H1 (cell line): ENCODE results near the gene SGMS1. TPM values are rescaled to one million over a fixed set of nuclear protein-coding genes. Genes with fewer than 3 reads are reported as not detected.

ENCODE experiments used
- CTCF ChIA-PET: fragments of 300-600 bp; sonication (Branson Sonifier 250); formaldehyde crosslinking; loops from one replicate; lab custom pipeline; 2021; ENCODE audit not compliant: partially characterized antibody; lab: Charles Lee
- POLR2A ChIA-PET: fragments of 300-600 bp; sonication (Branson Sonifier 250); formaldehyde crosslinking; loops from one replicate; lab custom pipeline; 2021; ENCODE audit warnings: inconsistent platforms; ENCODE audit not compliant: partially characterized antibody; lab: Charles Lee
- DNase-seq, 2 experiments: peaks; one replicate each; pipeline versions ENCODE4 v3.0.0 to v3.0.0-alpha.2; 2010 to 2022; ENCODE audit warnings: low spot score in 2 of 2, low read depth in 1 of 2, mixed read lengths in 1 of 2
- FAIRE-seq: peaks from 2 replicates; lab custom pipeline; 2011; peaks lifted over from hg19 to GRCh38; lab: Jason Lieb, UNC
- H2AFZ ChIP-seq: 2 replicates; pipeline ENCODE4 v1.8.1; 2012; ENCODE audit warnings: low read length, inconsistent platforms
- H2AK5ac ChIP-seq: 2 replicates; pipeline ENCODE4 v1.6.1; 2013; ENCODE audit warnings: low read depth, low read length
- H2BK120ac ChIP-seq: replicated peaks from 2 replicates; pipeline ENCODE3; 2013; ENCODE audit warnings: low read depth, low read length, inconsistent platforms
- H2BK12ac ChIP-seq: 2 replicates; pipeline ENCODE4 v1.6.1; 2013; ENCODE audit warnings: low read depth, low read length
- H2BK15ac ChIP-seq: 2 replicates; pipeline ENCODE4 v1.6.1; 2013; ENCODE audit warnings: low read length
- H2BK20ac ChIP-seq: 2 replicates; pipeline ENCODE4 v1.6.1; 2013; ENCODE audit warnings: low read length
- H2BK5ac ChIP-seq: 2 replicates; pipeline ENCODE4 v1.6.1; 2013; ENCODE audit warnings: low read depth, low read length
- H3K14ac ChIP-seq: 2 replicates; pipeline ENCODE4 v1.6.1; 2013; ENCODE audit warnings: inconsistent platforms; ENCODE audit not compliant: insufficient read length
- H3K18ac ChIP-seq: 2 replicates; pipeline ENCODE4 v1.6.1; 2013; ENCODE audit warnings: low read length; ENCODE audit errors: extremely low read depth
- H3K23ac ChIP-seq: 2 replicates; pipeline ENCODE4 v1.6.1; 2013; ENCODE audit warnings: inconsistent platforms; ENCODE audit not compliant: insufficient read length
- H3K23me2 ChIP-seq: 2 replicates; pipeline ENCODE4 v1.6.1; 2013; ENCODE audit warnings: low read depth, low read length
- H3K27ac ChIP-seq: 2 replicates; pipeline ENCODE4 v1.6.1; 2011; ENCODE audit warnings: low read depth, low read length, inconsistent platforms
- H3K27me3 ChIP-seq, 4 experiments: replicated peaks in 1 of 4; 1 replicate in 1 of 4; 2 replicates in 3 of 4; pipeline versions ENCODE4 v1.6.1 to v1.8.1; 2011 to 2013; ENCODE audit warnings: low read length in 3 of 4, mild to moderate bottlenecking in 3 of 4, inconsistent platforms in 2 of 4, mixed read lengths in 2 of 4, moderate library complexity in 1 of 4; ENCODE audit not compliant: control insufficient read depth in 3 of 4, insufficient read depth in 3 of 4; ENCODE audit errors: extremely low read depth in 1 of 4
- H3K36me3 ChIP-seq, 4 experiments: 2 replicates each; pipeline versions ENCODE4 v1.6.1 to v1.8.1; 2011 to 2013; ENCODE audit warnings: mild to moderate bottlenecking in 4 of 4, low read length in 3 of 4, moderate library complexity in 2 of 4, control low read depth in 1 of 4, inconsistent platforms in 1 of 4; ENCODE audit not compliant: insufficient read depth in 4 of 4, control insufficient read depth in 2 of 4
- H3K4ac ChIP-seq: replicated peaks from 2 replicates; pipeline ENCODE3; 2013; ENCODE audit warnings: low read length, low read depth, mixed read lengths, inconsistent platforms; ENCODE audit not compliant: insufficient read length
- H3K4me1 ChIP-seq, 4 experiments: replicated peaks in 1 of 4; 1 replicate in 1 of 4; 2 replicates in 3 of 4; pipeline versions ENCODE4 v1.6.1 to v1.8.1; 2011 to 2013; ENCODE audit warnings: low read length in 3 of 4, inconsistent platforms in 2 of 4, mixed read lengths in 1 of 4; ENCODE audit not compliant: insufficient read depth in 4 of 4, control insufficient read depth in 3 of 4
- H3K4me2 ChIP-seq, 2 experiments: 2 replicates each; pipeline versions ENCODE4 v1.6.1 to v1.8.1; 2011 to 2013; ENCODE audit warnings: low read depth in 2 of 2, low read length in 2 of 2, control low read depth in 1 of 2, inconsistent platforms in 1 of 2, mild to moderate bottlenecking in 1 of 2; ENCODE audit not compliant: insufficient read depth in 1 of 2
- H3K4me3 ChIP-seq, 4 experiments: fragments of 200-600, 300-600 bp in 1 of 4; sonication (generic), shearing (Covaris generic), sonication (Bioruptor Twin) in 1 of 4; 2 replicates each; pipeline versions ENCODE4 v1.5.1 to v1.8.1; 2011 to 2016; ENCODE audit warnings: low read length in 4 of 4, low read depth in 3 of 4, control low read depth in 2 of 4, inconsistent platforms in 2 of 4, mild to moderate bottlenecking in 2 of 4, mixed read lengths in 1 of 4, moderate library complexity in 1 of 4; ENCODE audit not compliant: insufficient read depth in 2 of 4; ENCODE audit errors: extremely low read depth in 1 of 4
- H3K56ac ChIP-seq: replicated peaks from 2 replicates; pipeline ENCODE3; 2013; ENCODE audit warnings: low read depth, mild to moderate bottlenecking, mixed read lengths, low read length, inconsistent platforms; ENCODE audit not compliant: insufficient read length
- H3K79me1 ChIP-seq: 2 replicates; pipeline ENCODE4 v1.6.1; 2013; ENCODE audit warnings: low read depth, low read length, control low read depth
- H3K79me2 ChIP-seq, 2 experiments: 2 replicates each; pipeline versions ENCODE4 v1.6.1 to v1.8.1; 2012 to 2013; ENCODE audit warnings: low read length in 2 of 2, mild to moderate bottlenecking in 2 of 2, inconsistent platforms in 1 of 2; ENCODE audit not compliant: insufficient read depth in 2 of 2, control insufficient read depth in 1 of 2
- H3K9ac ChIP-seq, 4 experiments: replicated peaks in 1 of 4; 1 replicate in 1 of 4; 2 replicates in 3 of 4; pipeline versions ENCODE4 v1.6.1 to v1.8.1; 2011 to 2013; ENCODE audit warnings: low read depth in 3 of 4, low read length in 3 of 4, control low read depth in 2 of 4, mild to moderate bottlenecking in 2 of 4, moderate library complexity in 2 of 4, inconsistent platforms in 1 of 4; ENCODE audit errors: extremely low read depth in 1 of 4
- H3K9me3 ChIP-seq, 2 experiments: 2 replicates each; pipeline versions ENCODE4 v1.6.1 to v1.8.1; 2012 to 2013; ENCODE audit warnings: mild to moderate bottlenecking in 2 of 2, moderate library complexity in 2 of 2, control low read depth in 1 of 2, inconsistent platforms in 1 of 2, low read depth in 1 of 2, low read length in 1 of 2, mixed read lengths in 1 of 2; ENCODE audit not compliant: insufficient read depth in 2 of 2
- H4K20me1 ChIP-seq, 2 experiments: replicated peaks in 1 of 2; 2 replicates each; pipeline versions ENCODE3 to v1.8.1; 2011 to 2013; ENCODE audit warnings: inconsistent platforms in 2 of 2, low read length in 2 of 2, mild to moderate bottlenecking in 1 of 2; ENCODE audit not compliant: insufficient read depth in 2 of 2, control insufficient read depth in 1 of 2
- H4K5ac ChIP-seq: 2 replicates; pipeline ENCODE4 v1.6.1; 2013; ENCODE audit warnings: low read length, low read depth, mixed read lengths, inconsistent platforms; ENCODE audit not compliant: insufficient read length
- H4K8ac ChIP-seq: 2 replicates; pipeline ENCODE4 v1.8.0; 2013; ENCODE audit warnings: mild to moderate bottlenecking, moderate library complexity, low read length, inconsistent platforms; ENCODE audit not compliant: insufficient read depth; ENCODE audit errors: extremely low read depth
- H4K91ac ChIP-seq: replicated peaks from 2 replicates; pipeline ENCODE3; 2013; ENCODE audit warnings: low read length, mixed read lengths, inconsistent platforms; ENCODE audit not compliant: insufficient read length
- ASH2L ChIP-seq: fragments of 200-600, 300-600 bp; sonication (generic); IDR thresholded peaks from one replicate; pipeline ENCODE4 v1.7.1; 2017; ENCODE audit warnings: low read length
- CTCF ChIP-seq, 3 experiments: IDR thresholded peaks; 1 replicate in 2 of 3; 2 replicates in 1 of 3; pipeline versions ENCODE4 v1.5.1 to v1.6.1; 2011; ENCODE audit warnings: low read length in 3 of 3, mild to moderate bottlenecking in 3 of 3, inconsistent platforms in 2 of 3, low read depth in 1 of 3, moderate library complexity in 1 of 3; ENCODE audit not compliant: insufficient read depth in 1 of 3; ENCODE audit errors: control extremely low read depth in 1 of 3
- GABPA ChIP-seq: IDR thresholded peaks from 2 replicates; pipeline ENCODE4 v1.6.1; 2011; ENCODE audit warnings: mild to moderate bottlenecking, low read length, moderate library complexity, borderline replicate concordance; ENCODE audit not compliant: insufficient read depth
- NANOG ChIP-seq: IDR thresholded peaks from 2 replicates; pipeline ENCODE4 v1.6.1; 2011; ENCODE audit warnings: low read length, low read depth, mild to moderate bottlenecking, inconsistent platforms; ENCODE audit not compliant: insufficient read depth, poor library complexity, severe bottlenecking
- PHF8 ChIP-seq: fragments of 200-600 bp; sonication (generic); conservative IDR thresholded peaks from 2 replicates; pipeline ENCODE4 v1.7.1; 2012; ENCODE audit warnings: low read depth, mild to moderate bottlenecking, inconsistent platforms, low read length, moderate library complexity
- SAP30 ChIP-seq: fragments of 300-600 bp; sonication (generic); IDR thresholded peaks from 2 replicates; pipeline ENCODE4 v1.7.1; 2012; ENCODE audit warnings: low read length, moderate library complexity, mild to moderate bottlenecking, inconsistent platforms; ENCODE audit not compliant: insufficient read depth, insufficient replicate concordance
- SP1 ChIP-seq: IDR thresholded peaks from 2 replicates; pipeline ENCODE4 v1.6.1; 2011; ENCODE audit warnings: low read depth, low read length
- TAF7 ChIP-seq: optimal IDR thresholded peaks from 2 replicates; pipeline ENCODE3; 2011; ENCODE audit warnings: low read depth, mild to moderate bottlenecking, inconsistent platforms, low read length, moderate library complexity, borderline replicate concordance
- WGBS, 2 experiments: shearing (Covaris generic) in 1 of 2; methylation state at CpG; one replicate each; pipeline versions ENCODE4 v1.1.6 to v1.1.7; 2013 to 2015; ENCODE audit warnings: low lambda C conversion rate in 2 of 2, mixed read lengths in 2 of 2, inconsistent platforms in 1 of 2, low coverage in 1 of 2, missing lambda C conversion rate in 1 of 2; ENCODE audit not compliant: insufficient replicate concordance in 2 of 2, insufficient coverage in 1 of 2, insufficient read length in 1 of 2; ENCODE audit errors: extremely low coverage in 1 of 2, missing lambda C conversion rate in 1 of 2; 5-methylcytosine and 5-hydroxymethylcytosine counted together
- polyA plus RNA-seq, 7 experiments: library from polyadenylated mRNA; depleted of rRNA in 3 of 7; stranded (reverse) in 5 of 7; unstranded in 2 of 7; fragments of >200 nt in 5 of 7; fragments of 200-250 nt in 2 of 7; gene quantifications; 1 replicate in 5 of 7; 2 replicates in 1 of 7; 4 replicates in 1 of 7; pipeline versions ENCODE4 v1.2.1 to v1.2.3, GENCODE V29; 2011 to 2013; ENCODE audit warnings: missing spikeins in 2 of 7, mixed read lengths in 2 of 7
- total RNA-seq: library from RNA; stranded (reverse); fragmentation: NEBNext Ultra II Directional; extraction: Animal tissue kit (Norgen Biotek cat#: 25700); gene quantifications from 2 replicates; pipeline ENCODE4 v1.2.1, GENCODE V29; 2021

SGMS1 gene
- total and polyA plus RNA-seq, 2 of the 8 experiments (the other 6 are each of a cell fraction or from before 2014, with no cell fraction given): 6.0 to 15.6 TPM

GRCh38 chr10:50582766-50583762, 40.7 kb downstream of the SGMS1 start:
- peaks cover 0 to 10% (median 4%) of the 10 kb centered on the region in 4 experiments; a peak in 2 of 8 replicates for H3K36me3 ChIP-seq
- no peak overlapping the region for H2BK12ac ChIP-seq
- H3K23ac ChIP-seq: no peak overlapping the region
- peaks cover 0 to 1% of the 10 kb centered on the region in 2 experiments for H4K20me1 ChIP-seq
- ChIA-PET POLR2A (no interaction called here), CTCF (interaction anchor here (1.2 kb wide), 1 partner anchor 22 kb away, joined by 3 read pairs; no protein-coding TSS in a partner anchor)
- H4K5ac ChIP-seq: no peak overlapping the region
- H3K9me3 ChIP-seq: no peaks in the 10 kb centered on the region
- H4K8ac ChIP-seq: no peak overlapping the region
- H3K14ac ChIP-seq: no peak overlapping the region
- no peaks in the 10 kb centered on the region for H3K23me2 ChIP-seq
- no peak overlapping the region for H3K4me3 ChIP-seq
- 89% methylated on average over 2 of the region's 2 CpGs; no CpG with 5 or more reads in 1 of the 2 experiments for WGBS, 2 experiments
- no peak overlapping the region for H3K27ac ChIP-seq
- H3K4me2 ChIP-seq: no peak overlapping the region
- no peak overlapping the region for H3K9ac ChIP-seq
- H3K79me2 ChIP-seq: peaks cover 0 to 34% of the 10 kb centered on the region in 2 experiments; a peak in 2 of 4 replicates
- no peak overlapping the region for H3K18ac ChIP-seq
- no peak overlapping the region for H2AFZ ChIP-seq
- H2BK120ac ChIP-seq: no peak overlapping the region
- FAIRE-seq: no peak
- H3K56ac ChIP-seq: no peak overlapping the region
- H2BK15ac ChIP-seq: no peak overlapping the region
- H3K4ac ChIP-seq: no peak overlapping the region
- peaks cover 3 to 8% (median 4%) of the 10 kb centered on the region in 4 experiments; a peak in 4 of 7 replicates for H3K4me1 ChIP-seq
- no peak overlapping the region for H2AK5ac ChIP-seq
- H3K79me1 ChIP-seq: no peaks in the 10 kb centered on the region; the same call in 1 of the 2 replicates
- no peak overlapping the region for H2BK5ac ChIP-seq
- no peak overlapping the region for H2BK20ac ChIP-seq
- DNase-seq: no peak
- no peaks in the 10 kb centered on the region for H3K27me3 ChIP-seq
- H4K91ac ChIP-seq: no peak overlapping the region
- TF ChIP-seq SP1: no peak
- TF ChIP-seq CTCF (IDR thresholded peaks at IDR 0.05; ENCODE audit: control extremely low read depth in 1 of 3, insufficient read depth in 1 of 3, low read depth in 1 of 3, low read length in 3 of 3): no peak
- TF ChIP-seq TAF7: no peak
- no peak for TF ChIP-seq GABPA
- TF ChIP-seq ASH2L: no peak
- no peak for TF ChIP-seq PHF8
- TF ChIP-seq SAP30: no peak
- no peak for TF ChIP-seq NANOG
